HG03439 (cell line): ENCODE data around the gene MRPS27.

Source experiments
- ATAC-seq: cut with Tn5 transposase; IDR thresholded peaks from one replicate; pipeline ENCODE4 v1.9.1; 2021; ENCODE audit warnings: mild to moderate bottlenecking, moderate library complexity; ENCODE audit not compliant: unreplicated experiment

MRPS27 gene

GRCh38 chr5:72234868-72235267 is 85.2 kb downstream of the MRPS27 start:
- ATAC-seq: no peak

GRCh38 chr5:72234265-72234700 is 85.8 kb downstream of the MRPS27 start:
- ATAC-seq: peak; percentile 87

- ATAC-seq: no peak
Measured at GRCh38 chr5:72233835-72234234, 86.2 kb downstream of the MRPS27 start.

GRCh38 chr5:72232838-72233237 is 87.2 kb downstream of the MRPS27 start:
- no peak for ATAC-seq

- no peak for ATAC-seq
Measured at GRCh38 chr5:72231991-72232703, 87.9 kb downstream of the MRPS27 start.

GRCh38 chr5:72228960-72229359 is 91.1 kb downstream of the MRPS27 start:
- ATAC-seq: no peak

- ATAC-seq: no peak
Measured at GRCh38 chr5:72226950-72227349, 93.1 kb downstream of the MRPS27 start.

GRCh38 chr5:72225741-72226140 is 94.3 kb downstream of the MRPS27 start:
- no peak for ATAC-seq

GRCh38 chr5:72224946-72225463 is 95.0 kb downstream of the MRPS27 start:
- no peak for ATAC-seq

GRCh38 chr5:72223371-72223770 is 96.7 kb downstream of the MRPS27 start:
- no peak for ATAC-seq

GRCh38 chr5:72222521-72222920 is 97.5 kb downstream of the MRPS27 start:
- ATAC-seq: no peak

- no peak for ATAC-seq
Measured at GRCh38 chr5:72221541-72221940, 98.5 kb downstream of the MRPS27 start.

- no peak for ATAC-seq
Measured at GRCh38 chr5:72221099-72221498, 98.9 kb downstream of the MRPS27 start.

- no peak for ATAC-seq
Measured at GRCh38 chr5:72216756-72217155, 103.3 kb downstream of the MRPS27 start.

- ATAC-seq: no peak
Measured at GRCh38 chr5:72214168-72214567, 105.9 kb downstream of the MRPS27 start.

GRCh38 chr5:72213482-72213881 is 106.6 kb downstream of the MRPS27 start:
- no peak for ATAC-seq

- no peak for ATAC-seq
Measured at GRCh38 chr5:72212171-72212570, 107.9 kb downstream of the MRPS27 start.

GRCh38 chr5:72210888-72211678 is 109.0 kb downstream of the MRPS27 start:
- ATAC-seq: no peak

- ATAC-seq: no peak
Measured at GRCh38 chr5:72209147-72210115, 110.6 kb downstream of the MRPS27 start.

GRCh38 chr5:72208324-72208926 is 111.6 kb downstream of the MRPS27 start:
- ATAC-seq: no peak
